GM12878 (cell line): Measurements from ENCODE around the gene WDFY3.

Experiments used
- CBX5 ChIP-seq: sonication (generic); IDR thresholded peaks from 2 replicates; pipeline ENCODE4 v1.6.1; 2016; ENCODE audit warnings: low read depth, moderate library complexity, mild to moderate bottlenecking, inconsistent platforms
- E2F4 ChIP-seq: IDR thresholded peaks from 2 replicates; pipeline ENCODE4 v1.6.1; 2012; ENCODE audit warnings: low read depth, low read length, improper control_type of control experiment
- EZH2 ChIP-seq: IDR thresholded peaks from 2 replicates; pipeline ENCODE4 v1.6.1; 2012; ENCODE audit warnings: low read depth, mild to moderate bottlenecking, control low read depth, inconsistent platforms, low read length, borderline replicate concordance; ENCODE audit not compliant: control insufficient read depth
- MEF2A ChIP-seq: IDR thresholded peaks from 2 replicates; pipeline ENCODE4 v1.6.1; 2011; ENCODE audit warnings: low read depth, mild to moderate bottlenecking, low read length, moderate library complexity; ENCODE audit not compliant: insufficient read depth
- PBX3 ChIP-seq: IDR thresholded peaks from 2 replicates; pipeline ENCODE4 v1.6.1; 2011; ENCODE audit warnings: mild to moderate bottlenecking, low read depth, low read length, moderate library complexity; ENCODE audit not compliant: insufficient replicate concordance
- REST ChIP-seq: IDR thresholded peaks from 2 replicates; pipeline ENCODE4 v1.6.1; 2012; ENCODE audit warnings: mild to moderate bottlenecking, low read depth, low read length
- SMARCA5 ChIP-seq: fragments of 450-650 bp; IDR thresholded peaks from 2 replicates; pipeline ENCODE4 v1.6.1; 2017; ENCODE audit warnings: mild to moderate bottlenecking
- YY1 ChIP-seq: IDR thresholded peaks from 2 replicates; pipeline ENCODE4 v1.6.1; 2011; ENCODE audit warnings: low read depth, mild to moderate bottlenecking, low read length
- TF ChIP-seq, protein P1 (sequence below), 3 experiments: IDR thresholded peaks in 2 of 3; conservative IDR thresholded peaks in 1 of 3; 2 replicates each; pipeline ENCODE4 v1.5.1; 2011; ENCODE audit warnings: low read depth in 3 of 3, low read length in 3 of 3, mild to moderate bottlenecking in 3 of 3, control low read depth in 2 of 3, moderate library complexity in 2 of 3, inconsistent platforms in 1 of 3, mixed read lengths in 1 of 3; ENCODE audit not compliant: control insufficient read depth in 2 of 3, insufficient read depth in 1 of 3; ENCODE audit errors: extremely low read depth in 1 of 3
- TF ChIP-seq, protein P2 (sequence below): fragments of 450-650 bp; IDR thresholded peaks from 2 replicates; pipeline ENCODE4 v1.6.1; 2017; ENCODE audit warnings: mild to moderate bottlenecking
- TF ChIP-seq, protein P3 (sequence below): fragments of 450-650 bp; IDR thresholded peaks from 2 replicates; pipeline ENCODE4 v1.6.1; 2016; ENCODE audit warnings: mild to moderate bottlenecking

- TF ChIP-seq E2F4 (no peak), EZH2 (no peak), YY1 (no peak), MEF2A (no peak), REST (no peak), CBX5 (no peak), SMARCA5 (no peak), PBX3 (no peak)
- TF ChIP-seq, protein P1, sequence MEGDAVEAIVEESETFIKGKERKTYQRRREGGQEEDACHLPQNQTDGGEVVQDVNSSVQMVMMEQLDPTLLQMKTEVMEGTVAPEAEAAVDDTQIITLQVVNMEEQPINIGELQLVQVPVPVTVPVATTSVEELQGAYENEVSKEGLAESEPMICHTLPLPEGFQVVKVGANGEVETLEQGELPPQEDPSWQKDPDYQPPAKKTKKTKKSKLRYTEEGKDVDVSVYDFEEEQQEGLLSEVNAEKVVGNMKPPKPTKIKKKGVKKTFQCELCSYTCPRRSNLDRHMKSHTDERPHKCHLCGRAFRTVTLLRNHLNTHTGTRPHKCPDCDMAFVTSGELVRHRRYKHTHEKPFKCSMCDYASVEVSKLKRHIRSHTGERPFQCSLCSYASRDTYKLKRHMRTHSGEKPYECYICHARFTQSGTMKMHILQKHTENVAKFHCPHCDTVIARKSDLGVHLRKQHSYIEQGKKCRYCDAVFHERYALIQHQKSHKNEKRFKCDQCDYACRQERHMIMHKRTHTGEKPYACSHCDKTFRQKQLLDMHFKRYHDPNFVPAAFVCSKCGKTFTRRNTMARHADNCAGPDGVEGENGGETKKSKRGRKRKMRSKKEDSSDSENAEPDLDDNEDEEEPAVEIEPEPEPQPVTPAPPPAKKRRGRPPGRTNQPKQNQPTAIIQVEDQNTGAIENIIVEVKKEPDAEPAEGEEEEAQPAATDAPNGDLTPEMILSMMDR (IDR thresholded peaks at IDR 0.05 in 2 of 3, conservative IDR thresholded peaks at IDR 0.05 in 1 of 3; ENCODE audit: control insufficient read depth in 2 of 3, extremely low read depth in 1 of 3, insufficient read depth in 1 of 3, low read depth in 3 of 3, low read length in 3 of 3) = no peak
- TF ChIP-seq, protein P2, sequence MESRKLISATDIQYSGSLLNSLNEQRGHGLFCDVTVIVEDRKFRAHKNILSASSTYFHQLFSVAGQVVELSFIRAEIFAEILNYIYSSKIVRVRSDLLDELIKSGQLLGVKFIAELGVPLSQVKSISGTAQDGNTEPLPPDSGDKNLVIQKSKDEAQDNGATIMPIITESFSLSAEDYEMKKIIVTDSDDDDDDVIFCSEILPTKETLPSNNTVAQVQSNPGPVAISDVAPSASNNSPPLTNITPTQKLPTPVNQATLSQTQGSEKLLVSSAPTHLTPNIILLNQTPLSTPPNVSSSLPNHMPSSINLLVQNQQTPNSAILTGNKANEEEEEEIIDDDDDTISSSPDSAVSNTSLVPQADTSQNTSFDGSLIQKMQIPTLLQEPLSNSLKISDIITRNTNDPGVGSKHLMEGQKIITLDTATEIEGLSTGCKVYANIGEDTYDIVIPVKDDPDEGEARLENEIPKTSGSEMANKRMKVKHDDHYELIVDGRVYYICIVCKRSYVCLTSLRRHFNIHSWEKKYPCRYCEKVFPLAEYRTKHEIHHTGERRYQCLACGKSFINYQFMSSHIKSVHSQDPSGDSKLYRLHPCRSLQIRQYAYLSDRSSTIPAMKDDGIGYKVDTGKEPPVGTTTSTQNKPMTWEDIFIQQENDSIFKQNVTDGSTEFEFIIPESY = no peak
- TF ChIP-seq, protein P3, sequence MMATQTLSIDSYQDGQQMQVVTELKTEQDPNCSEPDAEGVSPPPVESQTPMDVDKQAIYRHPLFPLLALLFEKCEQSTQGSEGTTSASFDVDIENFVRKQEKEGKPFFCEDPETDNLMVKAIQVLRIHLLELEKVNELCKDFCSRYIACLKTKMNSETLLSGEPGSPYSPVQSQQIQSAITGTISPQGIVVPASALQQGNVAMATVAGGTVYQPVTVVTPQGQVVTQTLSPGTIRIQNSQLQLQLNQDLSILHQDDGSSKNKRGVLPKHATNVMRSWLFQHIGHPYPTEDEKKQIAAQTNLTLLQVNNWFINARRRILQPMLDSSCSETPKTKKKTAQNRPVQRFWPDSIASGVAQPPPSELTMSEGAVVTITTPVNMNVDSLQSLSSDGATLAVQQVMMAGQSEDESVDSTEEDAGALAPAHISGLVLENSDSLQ = no peak
Observed at GRCh38 chr4:84821064-84821463, 145.4 kb downstream of the WDFY3 start.
